K562 (cell line): ENCODE results near the gene WDFY2.

Experiments used
- HDAC8 ChIP-seq: fragments of 450-650 bp; IDR thresholded peaks from 2 replicates; pipeline ENCODE4 v1.6.1; 2016; ENCODE audit warnings: mild to moderate bottlenecking, missing genetic modification characterization, moderate library complexity, missing compliant biosample characterization
- PTBP1 ChIP-seq: fragments of 200-400 bp; formaldehyde crosslinking; IDR thresholded peaks from 2 replicates; pipeline ENCODE4 v1.6.1; 2017; ENCODE audit warnings: low read depth, low read length

DNA sequence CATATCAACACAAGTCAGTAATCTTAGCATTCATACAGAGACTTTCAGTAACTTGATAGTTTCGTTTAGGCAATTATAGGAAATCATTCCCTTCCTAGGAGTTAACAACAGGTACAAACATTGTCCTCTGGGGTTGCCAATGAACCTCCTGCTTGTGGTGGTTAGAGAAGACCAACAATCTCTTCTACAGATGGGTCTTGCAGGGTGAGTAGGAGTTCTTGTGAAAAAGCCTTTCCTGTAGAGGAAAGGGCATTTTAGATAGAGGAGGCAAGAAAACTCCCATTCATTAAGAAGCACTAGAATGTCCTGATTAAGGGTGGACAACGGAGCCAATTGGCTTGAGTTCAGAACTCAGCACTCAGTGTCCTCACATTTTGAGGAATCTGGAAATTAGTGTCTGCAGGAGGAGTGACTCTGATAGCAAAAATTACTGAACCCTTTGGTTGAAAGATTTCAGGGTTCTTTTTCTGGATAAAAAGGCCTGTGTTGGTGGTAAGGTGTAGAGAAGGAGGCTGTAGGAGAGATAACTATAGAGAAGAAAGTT is 4.2 kb downstream of the WDFY2 start:
- TF ChIP-seq HDAC8 (tag): no peak
- TF ChIP-seq PTBP1: no peak
